Activated naive CD4-positive, alpha-beta T cell treated with anti-CD3 and anti-CD28 coated beads, Interleukin-2, amount 50 U/mL, for 16 hours (primary cell): ENCODE measurements around the gene RBP2.
"Not testable (repeated sequence)": the region's sequence is repeated elsewhere in the genome, so short reads cannot be mapped to it uniquely, and the experiment has no call there.

Source experiments
- DNase-seq: peaks from one replicate; pipeline ENCODE4 v3.0.0-alpha.2; 2020

Gene RBP2

DNA sequence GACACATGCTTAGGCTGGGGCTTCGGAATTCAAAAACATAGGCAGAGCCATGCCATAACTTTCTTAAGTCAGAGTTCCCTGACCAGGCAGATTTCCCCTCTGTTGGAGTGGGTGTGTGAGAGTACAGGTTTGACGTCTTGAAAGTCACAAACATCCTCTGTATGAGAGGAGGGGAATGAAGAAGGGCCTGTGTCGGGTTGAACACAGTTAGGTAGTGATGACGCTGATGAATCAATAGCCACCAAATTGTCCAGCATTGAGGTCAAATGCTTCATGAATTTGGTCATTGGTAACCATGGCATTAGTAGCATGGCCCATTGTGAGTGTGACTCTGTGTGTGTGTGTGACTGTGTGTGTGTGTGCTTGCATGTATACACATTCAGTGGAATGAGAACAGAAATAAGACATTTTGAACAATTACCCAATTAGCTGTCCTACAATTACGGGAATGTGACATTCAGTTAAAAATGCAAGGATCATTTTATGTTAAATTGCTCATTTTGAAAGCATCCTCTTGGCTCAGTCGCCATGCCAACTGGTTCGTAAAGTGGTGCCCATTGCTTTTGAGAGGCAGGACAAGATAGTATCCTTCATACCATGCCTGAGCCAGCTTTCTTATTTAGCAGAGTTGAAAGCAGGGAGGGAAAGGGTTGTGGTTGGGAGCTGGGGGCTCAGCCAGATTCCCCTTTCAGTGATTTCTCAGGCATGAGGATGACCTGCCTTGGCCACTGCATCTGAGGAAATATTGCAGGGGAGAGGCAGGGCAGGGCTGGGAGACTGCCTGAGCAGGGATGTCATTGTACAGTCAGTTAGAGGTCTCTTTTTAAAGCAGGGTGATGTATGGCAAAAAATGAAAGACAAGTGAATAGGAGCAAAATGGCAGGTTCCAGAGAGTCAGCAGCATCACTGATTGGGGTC is 35.4 kb downstream of the RBP2 start:
- no peak for DNase-seq

DNA sequence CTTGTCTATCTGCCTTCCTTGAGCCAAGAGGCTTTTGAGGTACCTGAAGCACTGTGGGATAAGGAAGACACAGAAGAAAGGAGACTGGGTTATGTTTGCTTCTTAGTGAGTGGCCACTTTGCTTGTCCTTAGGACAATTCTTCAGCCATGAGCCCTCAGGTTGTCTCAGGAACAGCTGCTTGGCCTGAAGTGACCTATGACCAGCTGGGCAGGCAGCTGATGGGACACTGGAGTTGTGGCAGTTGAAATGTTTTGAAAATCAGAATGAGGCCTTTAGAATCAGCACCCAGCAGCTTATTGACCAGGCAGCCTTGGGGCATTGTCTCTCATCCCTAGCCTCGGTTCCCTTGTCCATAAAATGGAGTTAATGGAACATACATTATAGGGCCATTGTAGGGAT is 37.0 kb downstream of the RBP2 start:
- no peak for DNase-seq

DNA sequence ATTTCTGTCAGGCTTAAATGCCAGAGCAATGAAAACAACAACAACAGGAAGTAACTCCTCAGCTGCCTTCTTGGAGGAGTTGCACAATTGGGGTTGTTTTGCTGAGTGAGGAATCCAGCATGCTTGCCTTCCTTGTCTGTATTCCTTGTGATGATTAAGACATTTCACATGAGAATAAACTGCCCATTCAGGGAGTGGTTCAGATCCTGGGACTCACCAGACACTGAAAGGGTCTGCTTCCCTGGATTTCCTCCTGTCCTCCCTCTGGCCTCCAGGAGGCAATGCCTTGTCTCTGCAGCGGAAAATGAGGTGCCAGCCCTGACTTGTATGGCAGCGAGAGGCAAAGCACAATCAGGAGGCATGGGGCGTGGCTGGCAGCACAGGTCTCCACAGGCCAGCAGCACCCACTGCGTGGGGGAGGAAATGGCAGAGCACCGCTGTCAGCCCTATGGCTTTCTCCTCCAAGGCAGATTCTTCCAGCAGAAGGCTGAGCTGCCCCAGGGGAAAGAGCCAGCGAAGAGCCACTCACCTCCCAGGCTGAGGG is 41.5 kb downstream of the RBP2 start:
- no peak for DNase-seq

DNA sequence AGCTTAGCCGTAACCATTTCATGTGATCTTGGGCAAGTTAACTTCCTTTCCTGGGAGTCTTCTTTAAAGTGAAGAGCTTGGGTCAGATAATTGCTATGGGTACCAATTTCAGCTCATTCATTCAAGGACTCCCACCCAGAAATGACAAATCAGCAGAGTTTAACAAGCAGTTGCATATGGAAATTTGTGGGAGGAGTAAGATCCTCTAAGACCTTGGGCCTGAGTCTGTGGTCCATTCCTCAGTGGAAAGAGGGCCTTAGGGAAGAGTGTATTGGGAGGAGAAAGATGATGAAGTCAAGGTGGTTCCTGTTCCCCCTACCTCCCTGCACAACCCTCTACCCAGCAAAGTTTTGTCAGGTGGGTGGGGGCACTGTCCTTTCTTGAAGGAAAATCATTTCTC is 42.1 kb downstream of the RBP2 start:
- no peak for DNase-seq

DNA sequence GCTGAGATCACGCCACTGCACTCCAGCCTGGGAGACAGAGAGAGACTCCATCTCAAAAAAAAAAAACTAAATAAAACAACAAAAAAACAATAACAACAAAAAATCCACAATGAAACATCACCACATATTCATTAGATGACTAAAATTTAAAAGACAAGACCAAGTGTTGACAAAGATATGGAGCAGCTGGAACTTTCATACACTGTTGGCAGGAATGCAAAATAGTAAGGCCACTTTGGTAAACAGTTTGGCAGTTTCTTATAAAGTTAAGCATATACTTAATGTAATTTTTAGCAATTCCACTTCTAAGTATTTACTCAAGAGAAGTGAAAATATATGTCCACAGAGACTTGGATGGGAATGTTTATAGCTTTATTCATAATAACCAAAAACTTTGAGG is 43.2 kb downstream of the RBP2 start:
- no peak for DNase-seq

DNA sequence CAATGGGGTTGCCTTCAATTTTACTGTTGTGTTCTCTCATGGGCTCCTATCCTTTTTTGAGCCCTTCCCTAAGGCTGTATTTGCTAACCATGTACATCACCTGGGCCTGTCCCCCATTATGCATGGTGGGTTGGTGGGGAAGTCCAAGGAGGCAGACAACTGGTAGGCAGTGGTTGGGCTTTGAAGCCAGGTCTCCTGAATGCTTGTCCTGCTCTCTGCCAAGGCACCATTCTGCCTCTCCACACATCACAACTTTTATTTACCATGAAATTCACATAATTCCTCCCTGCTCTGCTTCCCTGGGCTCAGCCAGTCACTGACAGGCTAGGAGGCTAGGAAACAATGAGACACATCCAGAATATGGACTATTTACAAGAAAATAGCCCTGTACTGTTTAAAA is 45.8 kb downstream of the RBP2 start:
- no peak for DNase-seq

DNA sequence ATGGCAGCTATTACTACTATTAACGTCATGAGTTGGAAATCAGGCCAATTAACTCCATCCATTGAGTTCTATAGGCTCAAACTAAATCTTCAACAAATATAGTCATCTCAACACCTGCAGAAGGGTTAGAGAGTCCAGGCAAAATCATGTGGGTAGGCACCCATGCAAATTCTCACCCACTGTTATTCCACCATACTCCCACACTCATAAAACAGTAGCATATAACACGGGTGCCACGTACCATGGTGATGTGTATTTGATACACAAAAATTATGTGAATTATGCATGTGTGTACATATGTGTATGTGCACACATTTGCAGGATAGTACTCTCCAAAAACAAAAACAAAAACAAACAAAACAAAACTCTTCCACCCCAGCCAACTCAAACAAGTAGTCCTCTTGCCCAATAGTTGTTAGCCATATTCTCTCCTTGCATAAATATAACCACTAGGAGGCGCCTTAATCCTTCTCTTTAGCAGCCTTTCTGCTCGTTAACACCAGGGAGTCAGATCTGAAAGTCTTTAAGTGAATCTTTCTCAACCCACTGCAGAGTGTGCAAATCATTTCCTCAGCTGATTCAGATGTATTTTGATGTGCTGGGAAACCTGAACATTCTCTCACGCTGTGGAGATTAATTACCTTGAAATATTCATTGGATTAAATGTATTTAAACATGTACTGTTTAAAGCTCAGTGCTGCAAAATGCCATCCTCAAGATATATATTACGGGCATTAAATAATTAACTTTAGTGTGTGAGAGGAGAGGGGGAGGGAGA is 48.8 kb downstream of the RBP2 start:
- DNase-seq: no peak

DNA sequence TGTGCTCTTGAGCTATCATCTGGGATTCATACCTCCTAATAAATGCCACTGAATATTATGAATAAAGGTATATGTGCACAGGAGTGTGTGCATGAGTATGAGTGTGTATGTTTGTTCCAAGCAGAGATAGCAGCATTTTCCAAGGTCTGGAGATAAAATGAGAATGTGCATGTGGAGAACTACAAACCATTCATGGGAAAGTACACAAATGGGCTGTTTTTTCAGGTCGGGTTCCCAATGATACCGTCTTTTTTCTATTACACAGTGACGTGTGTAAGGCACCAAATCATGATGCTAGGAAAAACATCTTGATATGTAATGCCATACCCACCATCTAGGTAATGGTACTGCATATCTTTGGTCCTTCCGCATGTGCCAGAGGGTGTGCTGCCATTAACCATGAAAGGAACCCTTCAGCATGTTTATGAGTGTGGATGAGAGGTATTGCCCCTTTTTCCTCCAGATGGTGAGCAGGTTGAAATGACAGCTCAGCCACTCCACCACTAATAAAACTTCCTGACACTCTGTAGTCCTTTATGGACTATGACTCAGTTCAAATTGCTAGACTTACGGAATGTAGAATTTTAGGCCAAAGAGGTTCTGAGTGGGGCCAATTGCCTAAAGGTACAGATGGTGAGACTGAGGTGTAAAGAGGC is 50.4 kb downstream of the RBP2 start:
- DNase-seq: no peak

DNA sequence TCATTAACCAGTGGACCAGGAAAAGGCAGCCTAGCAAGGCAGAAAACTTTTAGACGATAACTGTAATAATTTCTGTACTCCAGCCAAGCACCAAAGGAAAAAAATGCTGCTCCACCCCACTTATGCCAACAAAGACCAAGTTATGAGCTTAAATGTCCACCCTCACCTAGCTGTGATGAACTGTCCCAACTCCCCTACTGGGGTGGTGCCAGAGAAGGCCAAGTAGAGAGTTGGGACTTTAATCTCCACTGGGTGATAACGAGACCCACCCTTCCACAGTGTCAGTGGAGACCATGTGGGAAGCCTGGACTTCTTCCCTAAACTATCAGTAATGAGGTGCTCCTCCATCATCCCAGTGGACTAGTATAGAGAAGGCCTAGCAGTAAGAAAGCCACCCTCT is 53.1 kb downstream of the RBP2 start:
- no peak for DNase-seq

DNA sequence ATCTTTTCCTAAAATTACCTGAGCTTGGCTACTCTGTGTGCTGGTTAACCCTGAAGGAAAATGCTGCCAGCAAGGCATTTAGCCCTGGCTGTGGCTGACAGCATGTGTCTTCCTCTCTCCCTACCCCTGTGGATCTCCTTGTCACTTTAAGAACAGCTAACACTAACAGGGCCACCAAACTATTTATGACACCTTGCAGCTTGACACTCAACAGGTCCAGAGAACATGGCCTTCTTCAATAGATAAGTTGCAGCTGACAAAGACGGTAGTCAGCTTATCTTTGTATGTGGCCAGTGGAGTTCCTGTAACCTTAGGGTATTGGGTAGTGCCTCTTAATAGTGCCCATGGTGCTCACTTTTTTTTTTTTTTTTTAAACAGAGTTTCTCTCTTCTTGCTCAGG is 54.9 kb downstream of the RBP2 start:
- no peak for DNase-seq

DNA sequence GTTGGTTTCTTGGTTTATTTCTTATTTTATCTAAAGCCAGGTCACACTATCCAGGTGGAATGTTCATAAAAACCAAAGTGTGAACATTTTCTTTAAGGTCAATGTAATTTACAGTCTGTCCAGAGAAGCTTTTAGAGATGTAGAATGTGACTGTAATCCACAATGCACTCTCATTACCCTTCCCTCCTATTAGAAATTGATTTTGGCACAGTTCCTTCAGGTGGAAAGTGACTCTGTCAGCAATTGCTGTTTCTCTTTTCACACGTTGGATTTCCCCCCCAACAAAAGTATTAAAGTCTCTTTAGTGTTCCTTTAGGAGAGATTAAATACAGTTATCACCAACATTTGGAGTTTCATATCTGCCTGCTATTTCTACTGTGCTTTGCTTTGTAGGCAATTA is 55.3 kb downstream of the RBP2 start:
- DNase-seq: no peak

DNA sequence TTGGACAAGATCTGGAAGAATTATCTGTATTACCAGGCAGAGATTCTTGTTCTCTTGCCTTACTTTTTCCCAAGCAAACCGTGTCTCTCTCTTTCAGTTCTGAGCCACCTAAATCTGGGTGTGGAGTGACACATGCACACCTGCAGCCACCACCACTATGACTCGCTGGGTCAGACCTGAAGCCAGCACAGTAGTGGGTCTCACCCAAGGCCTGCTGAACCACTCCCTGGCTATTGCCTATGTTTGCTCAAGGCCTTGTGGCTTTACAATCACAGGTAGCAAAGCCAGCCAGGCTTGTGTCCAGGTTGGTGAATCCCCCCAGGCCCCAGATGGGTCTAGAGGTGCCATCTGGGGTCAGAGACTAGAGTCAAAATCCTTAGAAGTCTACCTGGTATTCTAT is 58.2 kb downstream of the RBP2 start:
- DNase-seq: no peak

DNA sequence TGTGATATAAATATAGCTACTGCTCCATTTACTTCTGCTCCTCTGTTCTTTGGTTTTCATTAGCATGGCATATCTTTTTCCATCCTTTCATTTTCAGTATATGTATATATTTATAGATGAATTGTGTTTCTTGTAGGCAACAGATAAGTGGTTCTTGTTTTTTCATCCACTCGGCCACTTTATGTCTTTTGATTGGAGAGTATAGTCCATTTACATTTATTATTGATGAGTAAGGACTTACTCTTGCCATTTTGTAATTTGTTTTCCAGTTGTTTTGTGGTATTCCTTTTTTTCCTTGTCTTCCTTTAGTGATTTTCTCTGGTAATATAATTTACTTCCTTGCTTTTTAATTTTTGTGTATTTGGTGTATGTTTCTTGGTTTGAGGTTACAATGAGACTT is 60.0 kb downstream of the RBP2 start:
- DNase-seq: no peak

DNA sequence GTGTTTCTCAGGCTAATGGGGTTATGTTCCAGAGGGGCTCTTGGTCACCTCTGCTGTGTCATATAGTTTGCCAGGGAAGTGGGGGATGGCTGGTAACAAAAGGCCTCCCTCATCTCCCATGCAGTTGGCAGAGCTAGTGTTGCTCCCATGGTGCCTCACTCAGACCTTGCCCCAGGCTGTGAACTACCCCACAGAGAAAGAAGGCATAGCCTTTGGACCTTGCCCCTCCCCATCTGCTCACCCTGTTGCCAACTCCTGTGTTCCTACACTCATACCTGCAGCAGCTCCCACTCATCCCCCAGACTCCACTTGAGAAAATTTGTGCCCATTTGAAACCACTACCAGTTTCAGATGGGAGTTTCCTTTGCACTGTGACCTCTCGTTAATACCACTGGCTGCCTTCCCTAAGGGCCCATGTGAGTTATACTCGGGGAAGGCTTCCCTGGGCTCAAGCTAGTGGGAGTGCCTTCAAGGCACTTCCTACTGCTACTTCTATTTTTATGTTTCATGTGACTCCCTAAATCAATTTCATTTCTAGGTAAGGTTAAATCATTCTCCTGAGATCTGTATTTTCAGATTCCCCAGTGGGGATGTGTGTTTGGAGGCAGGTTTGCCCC is 61.6 kb downstream of the RBP2 start:
- no peak for DNase-seq

DNA sequence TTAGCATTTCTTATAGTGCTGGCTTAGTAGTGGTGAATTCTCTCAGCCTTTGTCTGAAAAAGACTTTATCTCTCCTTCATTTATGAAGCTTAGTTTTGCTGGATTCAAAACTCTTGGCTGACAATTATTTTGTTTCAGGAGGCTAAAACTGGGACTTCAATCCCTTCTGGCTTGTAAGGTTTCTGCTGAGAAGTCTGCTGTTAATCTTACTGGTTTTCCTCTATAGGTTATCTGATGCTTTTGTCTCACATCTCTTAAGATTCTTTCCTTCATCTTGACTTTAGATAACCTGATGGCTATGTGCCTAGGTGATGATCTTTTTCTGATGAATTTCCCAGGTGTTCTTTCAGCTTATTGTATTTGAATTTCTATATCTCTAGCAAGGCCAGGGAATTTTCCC is 63.4 kb downstream of the RBP2 start:
- not testable (repeated sequence) for DNase-seq
